Suprapubic skin (tissue), 3 donors: ENCODE measurements around the gene MAD1L1.

ENCODE experiments used
- POLR2AphosphoS5 ChIP-seq, 3 donors: sonication (generic); formaldehyde crosslinking; IDR thresholded peaks; one replicate each; pipeline ENCODE4 v1.6.1; 2017; ENCODE audit warnings: antibody characterized with exemption in 3 of 3
- TF ChIP-seq, protein P1 (sequence below), 2 donors: fragments of 200-600 bp in 1 of 2; fragments of 450-650 bp in 1 of 2; sonication (generic) in 1 of 2; IDR thresholded peaks; one replicate each; pipeline ENCODE4 v1.5.1; 2016 to 2019; ENCODE audit warnings: antibody characterized with exemption in 2 of 2, mild to moderate bottlenecking in 1 of 2, moderate library complexity in 1 of 2

- TF ChIP-seq, protein P1, sequence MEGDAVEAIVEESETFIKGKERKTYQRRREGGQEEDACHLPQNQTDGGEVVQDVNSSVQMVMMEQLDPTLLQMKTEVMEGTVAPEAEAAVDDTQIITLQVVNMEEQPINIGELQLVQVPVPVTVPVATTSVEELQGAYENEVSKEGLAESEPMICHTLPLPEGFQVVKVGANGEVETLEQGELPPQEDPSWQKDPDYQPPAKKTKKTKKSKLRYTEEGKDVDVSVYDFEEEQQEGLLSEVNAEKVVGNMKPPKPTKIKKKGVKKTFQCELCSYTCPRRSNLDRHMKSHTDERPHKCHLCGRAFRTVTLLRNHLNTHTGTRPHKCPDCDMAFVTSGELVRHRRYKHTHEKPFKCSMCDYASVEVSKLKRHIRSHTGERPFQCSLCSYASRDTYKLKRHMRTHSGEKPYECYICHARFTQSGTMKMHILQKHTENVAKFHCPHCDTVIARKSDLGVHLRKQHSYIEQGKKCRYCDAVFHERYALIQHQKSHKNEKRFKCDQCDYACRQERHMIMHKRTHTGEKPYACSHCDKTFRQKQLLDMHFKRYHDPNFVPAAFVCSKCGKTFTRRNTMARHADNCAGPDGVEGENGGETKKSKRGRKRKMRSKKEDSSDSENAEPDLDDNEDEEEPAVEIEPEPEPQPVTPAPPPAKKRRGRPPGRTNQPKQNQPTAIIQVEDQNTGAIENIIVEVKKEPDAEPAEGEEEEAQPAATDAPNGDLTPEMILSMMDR (IDR thresholded peaks at IDR 0.05), result no peak
- TF ChIP-seq POLR2AphosphoS5 (IDR thresholded peaks at IDR 0.05), result no peak
Measured at GRCh38 chr7:2272031-2272430, 39.3 kb upstream of the MAD1L1 start.
